Measurements from ENCODE around the gene DHRS4. TPM values are rescaled to one million over a fixed set of nuclear protein-coding genes. Genes with fewer than 3 reads are reported as not detected.

The DHRS4 gene
- total RNA-seq, 1 donor from 2014 or later, result 21.4 TPM

Other genes starting within 250 kb of the DHRS4 start
- gene DHRS4L2, start 35.2 kb downstream of the DHRS4 start, total RNA-seq, result 8.9 TPM
- gene CARMIL3, start 98.2 kb downstream of the DHRS4 start, total RNA-seq, result under 0.01 TPM
- not detected for gene CPNE6, start 117.8 kb downstream of the DHRS4 start, total RNA-seq
- gene PCK2, start 140.5 kb downstream of the DHRS4 start, total RNA-seq, result 3.7 TPM
- gene DCAF11, start 161.0 kb downstream of the DHRS4 start, total RNA-seq, result 85.6 TPM
- gene NRL, start 161.2 kb downstream of the DHRS4 start, total RNA-seq, result 2.1 TPM
- gene FITM1, start 176.9 kb downstream of the DHRS4 start, total RNA-seq, result 172 TPM
- 89.8 TPM for gene PSME1, start 182.4 kb downstream of the DHRS4 start, total RNA-seq
- gene EMC9, start 187.8 kb downstream of the DHRS4 start, total RNA-seq, result 12.0 TPM
- 58.5 TPM for gene PSME2, start 192.8 kb downstream of the DHRS4 start, total RNA-seq
- gene RNF31, start 193.7 kb downstream of the DHRS4 start, total RNA-seq, result 33.4 TPM
- 50.6 TPM for gene IRF9, start 207.5 kb downstream of the DHRS4 start, total RNA-seq
- gene REC8, start 218.3 kb downstream of the DHRS4 start, total RNA-seq, result 2.1 TPM
- gene IPO4, start 235.0 kb downstream of the DHRS4 start, total RNA-seq, result 32.9 TPM
- gene TM9SF1, start 241.7 kb downstream of the DHRS4 start, total RNA-seq, result 18.3 TPM

Data from skeletal muscle tissue (tissue), 1 donor.